Measurements from ENCODE around the gene U2AF2.

DNA sequence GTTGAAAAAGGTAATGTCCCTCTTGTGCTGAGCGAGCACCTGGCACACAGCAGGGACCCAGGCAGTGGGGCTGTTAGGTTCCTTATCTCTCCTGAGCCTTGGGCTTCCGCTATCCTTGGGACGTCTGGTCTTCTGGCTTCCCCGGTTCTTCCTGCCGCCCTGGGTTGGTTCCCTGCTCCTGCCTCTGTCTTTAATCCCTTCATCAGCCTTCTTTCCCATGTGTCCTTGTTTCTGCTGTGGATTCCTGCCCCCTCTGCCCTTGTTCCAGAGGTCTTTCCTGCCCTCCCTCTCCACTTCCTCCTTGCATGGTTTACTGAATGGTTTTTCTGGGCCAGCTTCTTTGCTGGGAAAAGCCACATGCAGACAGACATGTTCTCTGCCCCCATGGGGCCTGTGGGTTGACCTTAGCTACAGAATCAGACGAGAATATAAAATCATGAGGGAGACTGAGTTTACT, 22.8 kb downstream of the U2AF2 start:
- TF ChIP-seq GATA2 (IDR thresholded peaks at IDR 0.05; ENCODE audit: low read depth, low read length) (no peak), GATA3 (IDR thresholded peaks at IDR 0.05; ENCODE audit: low read depth, low read length) (no peak)

All from SH-SY5Y (cell line).